ENCODE data around the gene ADCY9.

ADCY9 gene

GRCh38 chr16:4003166-4003565 is 113.1 kb downstream of the ADCY9 start:
- DNase-seq: no peak
- peaks cover 45% of the 10 kb centered on the region for H3K4me1 Mint-ChIP-seq
- H3K4me3 Mint-ChIP-seq: no peak overlapping the region
- H3K36me3 Mint-ChIP-seq (ENCODE audit: low read depth): no peaks in the 10 kb centered on the region
- TF ChIP-seq CTCF (IDR thresholded peaks at IDR 0.05): no peak
- no peaks in the 10 kb centered on the region for H3K9me3 Mint-ChIP-seq
- peaks cover 13% of the 10 kb centered on the region for H3K27me3 Mint-ChIP-seq (ENCODE audit: low read depth, poor library complexity)
- no peak overlapping the region for H3K27ac Mint-ChIP-seq

GRCh38 chr16:4002121-4002520 is 114.1 kb downstream of the ADCY9 start:
- peaks cover 9% of the 10 kb centered on the region for H3K27me3 Mint-ChIP-seq (ENCODE audit: low read depth, poor library complexity)
- no peaks in the 10 kb centered on the region for H3K9me3 Mint-ChIP-seq
- H3K27ac Mint-ChIP-seq: no peak overlapping the region
- DNase-seq: no peak
- peaks cover 35% of the 10 kb centered on the region for H3K4me1 Mint-ChIP-seq
- no peak for TF ChIP-seq CTCF (IDR thresholded peaks at IDR 0.05)
- H3K4me3 Mint-ChIP-seq: no peak overlapping the region
- H3K36me3 Mint-ChIP-seq (ENCODE audit: low read depth): no peaks in the 10 kb centered on the region

- Mint-ChIP-seq H3K9me3 (no peaks in the 10 kb centered on the region), H3K4me1 (peaks cover 39% of the 10 kb centered on the region), H3K27me3 (ENCODE audit: low read depth, poor library complexity) (peaks cover 6% of the 10 kb centered on the region), H3K36me3 (ENCODE audit: low read depth) (no peaks in the 10 kb centered on the region), H3K4me3 (no peak overlapping the region), H3K27ac (peak overlapping the region; percentile 66)
- DNase-seq: peak; percentile 65
- TF ChIP-seq CTCF (IDR thresholded peaks at IDR 0.05): no peak
Measured at GRCh38 chr16:3999479-4000325, 116.5 kb downstream of the ADCY9 start.

DNA sequence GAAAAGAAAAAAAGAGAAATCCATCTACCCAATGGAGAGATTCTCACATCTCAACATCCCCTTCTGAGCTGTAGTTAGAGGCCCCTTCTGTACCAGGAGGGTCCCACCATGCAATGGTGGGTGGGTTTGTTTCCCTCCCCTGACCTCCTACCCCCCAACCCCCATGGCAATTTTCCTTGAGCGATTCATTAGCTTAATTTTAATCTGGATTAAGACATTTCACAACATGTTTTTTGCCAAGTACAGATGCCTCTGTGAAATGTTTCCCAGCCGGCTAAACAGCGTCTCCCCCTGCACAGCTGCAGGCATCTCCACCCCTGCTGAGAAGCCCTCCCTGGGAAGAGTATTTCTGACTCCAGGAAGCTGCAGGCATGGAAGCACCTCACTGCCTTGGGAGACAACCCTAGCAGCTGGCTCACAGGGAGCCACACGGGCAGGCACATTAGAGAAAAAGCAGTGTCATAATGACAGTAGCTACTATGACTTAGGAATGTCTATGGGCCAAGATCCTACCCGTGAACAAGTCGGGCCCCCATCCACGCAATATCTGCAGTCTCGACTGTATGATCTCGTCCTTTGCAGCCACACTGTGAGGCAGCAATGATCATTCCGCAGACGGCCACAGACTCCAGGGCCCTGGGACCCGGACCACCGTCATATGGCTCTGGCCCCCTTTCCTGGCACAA is 117.3 kb downstream of the ADCY9 start:
- peak overlapping the region; percentile 66 for H3K27ac Mint-ChIP-seq
- TF ChIP-seq CTCF (IDR thresholded peaks at IDR 0.05): no peak
- H3K9me3 Mint-ChIP-seq: no peaks in the 10 kb centered on the region
- H3K36me3 Mint-ChIP-seq (ENCODE audit: low read depth): no peaks in the 10 kb centered on the region
- H3K27me3 Mint-ChIP-seq (ENCODE audit: low read depth, poor library complexity): peaks cover 8% of the 10 kb centered on the region
- no peak overlapping the region for H3K4me3 Mint-ChIP-seq
- DNase-seq: no peak
- H3K4me1 Mint-ChIP-seq: peaks cover 35% of the 10 kb centered on the region

- H3K4me3 Mint-ChIP-seq: no peak overlapping the region
- H3K36me3 Mint-ChIP-seq (ENCODE audit: low read depth): no peaks in the 10 kb centered on the region
- peaks cover 15% of the 10 kb centered on the region for H3K27me3 Mint-ChIP-seq (ENCODE audit: low read depth, poor library complexity)
- no peaks in the 10 kb centered on the region for H3K9me3 Mint-ChIP-seq
- H3K27ac Mint-ChIP-seq: peak overlapping the region; percentile 42
- H3K4me1 Mint-ChIP-seq: peaks cover 26% of the 10 kb centered on the region
- TF ChIP-seq CTCF (IDR thresholded peaks at IDR 0.05): no peak
- DNase-seq: no peak
Measured at GRCh38 chr16:3997231-3997841, 118.9 kb downstream of the ADCY9 start.
